T47D (cell line): ENCODE data around the gene RPL12.

Source experiments
- DNase-seq, 2 experiments: peaks; one replicate each; pipeline versions ENCODE4 v3.0.0 to v3.0.0-alpha.2; 2011 to 2012; ENCODE audit warnings: low read depth in 1 of 2, low spot score in 1 of 2
- JUND ChIP-seq: IDR thresholded peaks from 2 replicates; pipeline ENCODE4 v1.6.1; 2012; ENCODE audit warnings: low read depth
- in situ Hi-C: cut with HindIII; loops from 2 replicates; pipeline ENCODE4 v1.10.0; 2016; ENCODE audit warnings: low sequenced_read_pairs, low pct_unique_long_range_greater_than_20kb

Gene RPL12

DNA sequence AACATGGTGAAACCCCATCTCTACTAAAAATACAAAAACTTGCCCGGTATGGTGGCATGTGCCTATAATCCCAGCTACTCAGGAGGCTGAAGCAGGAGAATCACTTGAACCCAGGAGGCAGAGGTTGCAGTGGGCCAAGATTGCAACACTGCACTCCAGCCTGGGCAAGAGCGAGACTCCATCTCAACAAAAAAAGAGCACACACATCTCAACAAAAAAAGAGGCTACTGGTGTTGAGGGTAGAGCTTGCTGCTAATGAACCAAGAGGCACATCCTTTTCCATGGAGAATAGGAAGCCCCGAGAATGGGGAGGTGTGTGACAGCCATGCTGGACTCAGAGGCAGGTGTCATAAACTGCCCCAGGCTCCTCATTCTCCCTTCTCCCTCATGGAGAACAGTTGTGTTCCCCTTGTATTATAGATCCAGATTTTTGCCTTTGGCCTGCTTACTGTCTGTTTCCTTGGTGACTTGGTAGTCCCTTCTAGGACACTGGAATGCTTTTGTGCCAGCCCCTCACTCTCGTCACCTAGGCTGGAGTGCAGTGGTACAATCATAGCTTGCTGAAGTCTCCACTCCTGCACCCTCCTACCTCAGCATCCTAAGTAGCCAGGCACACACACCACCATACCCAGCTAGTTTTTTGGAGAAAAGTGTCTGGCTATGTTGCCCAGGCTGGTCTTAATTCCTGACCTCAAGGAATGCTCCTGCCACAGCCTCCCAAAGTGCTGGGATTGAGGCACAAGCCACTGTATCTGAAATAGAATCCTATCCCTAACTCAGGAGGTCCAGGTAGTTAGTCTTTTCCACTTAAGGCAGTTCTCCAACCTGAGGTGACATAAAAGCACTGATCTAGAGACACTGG is 5.1 kb downstream of the RPL12 start:
- in situ Hi-C loops = no loop called here
- TF ChIP-seq JUND = no peak; the same call in 1 of the 2 replicates
- DNase-seq = peak in 1 of 2 experiments; percentile 63

DNA sequence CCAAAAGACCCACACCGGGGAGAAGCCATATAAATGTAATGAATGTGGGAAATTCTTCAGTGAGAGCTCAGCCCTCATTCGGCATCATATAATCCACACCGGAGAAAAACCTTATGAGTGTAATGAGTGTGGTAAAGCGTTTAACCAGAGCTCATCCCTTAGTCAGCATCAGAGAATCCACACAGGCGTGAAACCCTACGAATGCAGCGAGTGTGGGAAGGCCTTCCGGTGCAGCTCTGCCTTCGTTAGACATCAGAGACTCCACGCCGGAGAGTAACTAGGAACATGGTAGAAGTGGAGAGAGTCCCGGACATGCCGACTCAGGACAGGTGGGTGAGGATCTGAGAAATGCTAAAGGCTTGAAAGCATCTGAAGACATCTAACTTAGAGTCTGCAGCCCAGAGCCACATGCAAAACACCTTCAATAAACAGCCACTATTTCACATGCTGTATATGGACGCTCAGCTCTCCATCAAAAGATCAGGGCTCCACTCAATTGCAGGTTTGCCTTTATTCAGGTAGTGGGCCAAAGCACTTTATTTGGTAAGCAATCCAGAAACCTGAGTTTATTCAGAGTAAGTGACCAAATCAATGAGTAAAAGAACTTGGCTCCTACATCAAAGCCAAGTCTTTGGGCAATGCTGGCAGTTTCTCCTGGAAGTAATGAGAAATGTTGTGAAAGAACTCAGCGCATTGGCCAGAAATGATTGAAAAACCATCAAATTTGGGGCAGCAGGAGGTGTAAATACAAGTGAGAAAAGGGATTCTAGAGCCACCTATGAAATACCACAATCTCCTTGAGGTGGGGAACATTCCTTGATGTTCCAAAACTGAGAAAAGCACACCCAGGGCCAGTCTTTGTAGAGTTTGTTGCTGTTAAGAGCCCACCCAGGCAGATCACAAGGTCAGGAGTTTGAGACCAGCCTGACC is 6.0 kb downstream of the RPL12 start:
- no peak for TF ChIP-seq JUND
- DNase-seq = peak in 1 of 2 experiments; percentile 44
- in situ Hi-C loops = no loop called here

DNA sequence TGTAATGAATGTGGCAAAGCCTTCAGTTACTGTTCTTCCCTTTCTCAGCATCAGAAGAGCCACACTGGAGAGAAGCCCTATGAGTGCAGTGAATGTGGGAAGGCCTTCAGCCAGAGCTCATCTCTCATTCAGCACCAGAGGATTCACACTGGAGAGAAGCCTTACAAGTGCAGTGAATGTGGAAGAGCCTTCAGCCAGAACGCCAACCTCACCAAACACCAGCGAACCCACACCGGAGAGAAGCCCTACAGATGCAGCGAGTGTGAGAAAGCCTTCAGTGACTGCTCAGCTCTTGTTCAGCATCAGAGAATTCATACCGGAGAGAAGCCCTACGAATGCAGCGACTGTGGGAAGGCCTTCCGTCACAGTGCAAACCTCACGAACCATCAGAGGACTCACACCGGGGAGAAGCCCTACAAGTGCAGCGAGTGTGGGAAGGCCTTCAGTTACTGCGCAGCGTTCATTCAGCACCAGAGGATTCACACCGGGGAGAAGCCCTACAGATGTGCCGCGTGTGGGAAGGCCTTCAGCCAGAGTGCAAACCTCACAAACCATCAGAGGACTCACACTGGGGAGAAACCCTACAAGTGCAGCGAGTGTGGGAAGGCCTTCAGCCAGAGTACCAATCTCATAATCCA is 6.8 kb downstream of the RPL12 start:
- no peak for TF ChIP-seq JUND
- DNase-seq = peak in 1 of 2 experiments; percentile 32
- in situ Hi-C loops = no loop called here

DNA sequence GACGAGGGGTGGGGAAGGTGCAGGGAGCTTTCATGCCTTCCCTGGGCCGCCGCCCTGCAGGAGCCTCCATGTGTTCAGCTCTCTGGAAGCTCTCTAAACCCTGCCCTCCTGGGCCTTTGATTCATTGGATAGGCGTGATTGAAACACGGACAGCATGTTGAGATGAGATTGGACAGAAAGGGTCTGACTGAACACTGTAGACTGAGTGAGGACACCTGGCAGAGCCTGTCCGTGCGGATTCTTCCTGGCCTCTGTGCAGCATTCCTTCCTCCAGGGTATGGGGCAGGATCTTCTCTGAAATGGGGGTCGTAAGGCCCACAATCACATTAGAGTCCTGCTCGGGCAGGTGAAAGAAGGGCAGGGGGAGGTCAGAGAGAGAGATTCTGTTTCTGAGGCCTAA is 12.8 kb downstream of the RPL12 start:
- in situ Hi-C loops = no loop called here
- TF ChIP-seq JUND = no peak
- peak in 1 of 2 experiments; percentile 72 for DNase-seq

DNA sequence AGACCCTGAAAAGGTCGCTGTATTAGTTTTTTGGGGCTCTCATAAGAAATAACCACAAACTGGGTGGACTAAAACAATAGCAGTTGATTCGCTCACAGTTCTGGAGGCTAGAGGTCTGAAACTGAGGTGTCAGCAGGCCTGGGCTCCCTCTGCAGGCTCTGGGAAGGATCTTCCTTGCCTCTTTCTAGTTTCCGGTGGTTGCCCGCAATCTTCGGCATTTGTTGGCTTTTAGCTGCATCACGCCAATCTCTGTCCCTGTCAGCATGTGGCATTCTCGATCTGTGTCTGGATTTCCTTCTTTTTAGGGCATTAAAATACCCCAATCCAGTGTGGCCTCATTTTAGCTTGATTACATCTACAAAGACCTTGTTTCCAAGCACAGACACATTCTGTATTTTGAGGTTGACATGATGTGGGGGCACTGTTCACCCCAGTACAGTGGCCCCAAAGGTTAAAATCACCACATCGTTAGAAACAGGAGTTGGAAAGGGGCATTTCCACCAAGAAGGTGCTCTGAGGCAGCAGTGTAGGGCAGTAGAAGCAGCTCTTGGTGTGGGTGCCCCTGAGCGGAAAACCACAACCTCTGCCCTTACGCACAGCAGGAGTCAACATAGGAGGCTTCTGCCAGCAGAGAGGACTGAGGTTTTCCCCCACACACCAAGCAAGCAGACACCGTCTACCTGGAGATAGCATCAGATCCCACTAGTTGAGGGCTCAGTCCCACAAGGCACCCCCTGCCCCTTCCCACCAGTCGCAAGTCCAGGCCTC is 13.5 kb downstream of the RPL12 start:
- no peak for TF ChIP-seq JUND
- DNase-seq = peak in 1 of 2 experiments; percentile 63
- in situ Hi-C loops = no loop called here

DNA sequence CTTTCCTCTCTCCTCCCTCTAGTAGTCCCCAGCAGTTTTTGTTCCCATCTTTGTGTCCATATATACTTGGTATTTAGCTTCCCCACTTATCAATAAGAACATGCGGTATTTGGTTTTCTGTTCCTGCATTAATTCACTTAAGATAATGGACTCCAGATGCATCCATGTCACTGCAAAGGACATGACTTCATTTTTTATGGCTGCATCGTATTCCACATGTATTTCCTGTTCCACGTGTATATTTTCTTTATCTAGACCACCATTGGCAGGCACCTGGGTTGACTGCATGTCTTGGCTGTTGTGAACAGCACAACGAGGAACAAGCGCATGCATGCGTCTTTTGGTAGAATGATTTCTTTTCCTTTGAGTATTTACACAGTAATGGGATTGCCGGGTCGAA is 20.8 kb downstream of the RPL12 start:
- TF ChIP-seq JUND = no peak
- DNase-seq = no peak
- in situ Hi-C loops = no loop called here

DNA sequence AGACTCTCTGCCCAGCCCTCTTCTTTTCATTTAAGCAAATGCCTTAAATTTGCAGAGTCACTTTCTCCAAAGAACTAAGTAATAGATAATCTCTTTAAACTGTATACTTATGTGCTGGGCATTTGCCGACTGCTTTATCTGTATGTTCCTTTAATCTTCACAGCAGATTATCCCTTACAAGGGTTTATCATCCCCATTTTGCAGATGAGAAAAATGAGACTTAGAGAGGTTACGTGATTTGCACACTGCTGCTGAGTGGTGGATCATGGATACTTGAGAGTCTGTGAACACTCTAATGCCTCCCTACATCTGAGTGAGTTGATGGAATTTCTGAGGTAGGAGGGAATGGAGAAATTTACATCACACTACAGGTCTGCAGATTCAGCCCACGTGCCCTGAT is 22.9 kb downstream of the RPL12 start:
- no peak for TF ChIP-seq JUND
- in situ Hi-C loops = no loop called here
- no peak for DNase-seq

DNA sequence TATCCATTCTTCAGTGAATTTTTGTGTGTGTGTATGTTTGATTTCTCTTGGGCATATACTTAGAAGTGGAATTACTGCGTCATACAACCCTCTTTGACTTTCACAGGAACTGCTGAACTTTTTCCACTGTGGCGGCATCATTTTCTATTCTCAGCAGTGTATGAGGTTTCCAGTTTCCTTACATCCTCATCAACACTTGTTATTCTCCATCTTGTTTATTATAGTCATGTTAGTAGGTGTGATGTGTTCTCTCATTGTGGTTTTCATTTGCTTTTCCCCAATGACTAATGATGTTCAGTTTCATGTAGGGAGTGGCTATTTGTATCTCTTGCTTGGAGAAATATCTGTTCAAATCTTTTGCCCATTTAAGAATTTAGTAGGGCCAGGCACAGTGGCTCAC is 24.4 kb downstream of the RPL12 start:
- TF ChIP-seq JUND = no peak
- no peak for DNase-seq
- in situ Hi-C loops = no loop called here

DNA sequence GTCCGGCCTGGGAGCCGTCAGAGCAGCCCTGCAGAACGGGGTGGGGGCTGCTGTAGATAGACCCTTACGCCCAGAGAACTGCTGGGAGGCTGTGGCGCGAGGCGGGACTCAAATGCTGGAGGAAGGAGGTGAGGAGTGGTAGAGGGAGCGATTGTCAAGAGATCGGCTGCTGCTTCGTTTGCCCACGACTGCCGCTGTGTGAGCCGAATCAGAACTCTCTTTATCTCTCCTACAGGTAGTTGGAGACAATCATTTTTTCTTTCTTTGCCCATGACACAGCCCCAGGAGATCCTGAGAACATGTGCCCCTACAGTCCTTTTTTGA is 26.6 kb downstream of the RPL12 start:
- TF ChIP-seq JUND = no peak
- no peak for DNase-seq
- in situ Hi-C loops = no loop called here

DNA sequence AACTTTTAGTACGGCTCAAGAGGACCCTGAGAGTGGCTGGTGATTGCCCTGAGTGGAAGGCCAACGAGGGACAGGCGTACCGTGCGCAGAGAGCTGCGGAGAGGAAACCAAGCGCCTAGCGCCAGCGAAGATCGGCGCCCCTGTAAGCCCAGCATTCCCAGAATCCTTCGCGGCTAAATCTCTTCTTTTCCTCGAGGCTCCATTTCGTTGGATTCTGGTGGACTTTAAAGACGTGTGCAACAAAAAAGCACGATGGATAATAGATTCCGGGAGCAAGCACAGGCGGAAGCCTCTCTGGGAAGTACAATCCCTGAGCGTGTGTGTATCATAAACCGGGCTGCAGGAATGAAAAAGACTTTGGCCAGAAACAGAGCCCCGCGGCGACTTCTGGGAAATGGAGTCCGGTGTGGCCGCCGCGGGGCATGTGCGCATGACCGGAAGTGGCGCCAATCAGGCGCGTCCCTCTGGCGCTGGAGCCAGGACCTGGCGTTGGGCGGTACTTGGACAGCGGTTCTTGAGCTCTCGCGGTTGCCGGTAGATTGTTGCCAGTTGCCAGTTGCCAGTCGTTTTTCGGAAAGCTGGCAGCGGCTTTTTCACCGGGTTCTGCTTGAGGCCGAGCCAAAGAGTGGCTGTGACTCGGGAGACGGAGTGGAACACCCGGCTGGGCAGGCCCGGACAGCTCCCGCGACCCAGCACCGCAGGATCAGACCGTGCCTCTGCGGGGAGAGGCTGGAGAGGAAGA is 27.1 kb downstream of the RPL12 start, which contains the start of gene ZNF79:
Gene ZNF79 (plus strand): TSS at position 449 of the 742 bp plus-strand sequence. CDS start 406 bp downstream, outside the sequence.
- DNase-seq = peak; percentile 94 to 96
- in situ Hi-C loops = no loop called here
- TF ChIP-seq JUND = no peak

DNA sequence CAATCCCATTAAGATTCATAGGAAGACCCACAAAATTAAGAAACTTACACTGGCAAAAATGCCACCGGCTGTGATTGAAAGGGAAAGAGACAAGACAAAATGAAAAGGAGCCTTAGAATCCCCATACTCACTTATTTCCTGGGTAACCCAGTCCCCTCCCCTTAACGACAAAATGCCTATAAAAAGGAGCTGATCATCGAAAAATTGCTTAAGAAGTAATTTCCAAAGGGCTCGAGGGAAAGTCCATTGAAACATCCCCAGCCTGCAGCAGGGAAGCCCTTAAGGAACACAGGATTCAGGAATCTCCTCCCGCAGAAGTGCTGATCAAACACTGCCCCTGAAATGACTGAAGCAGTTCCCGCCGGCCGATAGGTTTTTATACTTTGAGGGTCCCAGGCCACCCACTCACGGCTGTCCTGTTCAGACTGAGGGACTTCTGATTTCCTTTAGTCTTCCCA is 27.7 kb downstream of the RPL12 start:
- DNase-seq = no peak
- in situ Hi-C loops = no loop called here
- no peak for TF ChIP-seq JUND
